HEK293 (cell line): ENCODE measurements around the gene AGO3.

ENCODE experiments used
- CTCF ChIA-PET: fragments of 350-600 bp; formaldehyde crosslinking; extraction: SDS; loops from one replicate; lab custom pipeline; 2021; ENCODE audit warnings: antibody characterized with exemption; lab: Yijun Ruan, JAX
- POLR2A ChIA-PET: fragments of 300-600 bp; formaldehyde crosslinking; extraction: SDS; loops from one replicate; lab custom pipeline; 2020; ENCODE audit warnings: antibody characterized with exemption, inconsistent platforms; lab: Yijun Ruan, JAX
- H3K27ac ChIP-seq: fragments of 200-500 bp; sonication (Bioruptor generic); 2 replicates; pipeline ENCODE4 v1.5.1; 2014; ENCODE audit warnings: low read depth, low read length, control low read depth, inconsistent platforms; ENCODE audit errors: extremely low read depth
- H3K36me3 ChIP-seq, 2 experiments: fragments of 200-500 bp in 1 of 2; sonication (Bioruptor generic) in 1 of 2; 1 replicate in 1 of 2; 2 replicates in 1 of 2; pipeline ENCODE4 v1.5.1; 2014 to 2017; ENCODE audit warnings: inconsistent platforms in 2 of 2, low read length in 2 of 2; ENCODE audit not compliant: control insufficient read depth in 2 of 2, insufficient read depth in 1 of 2
- H3K4me1 ChIP-seq: fragments of 200-500 bp; sonication (Bioruptor generic); 2 replicates; pipeline ENCODE4 v1.5.1; 2014; ENCODE audit warnings: mild to moderate bottlenecking, low read length, inconsistent platforms; ENCODE audit not compliant: control insufficient read depth, insufficient read depth
- H3K4me3 ChIP-seq: 2 replicates; pipeline ENCODE4 v1.5.1; 2011; ENCODE audit warnings: low read depth, mild to moderate bottlenecking, control low read depth, low read length, moderate library complexity
- H3K9me3 ChIP-seq: fragments of 200-500 bp; sonication (Bioruptor generic); 2 replicates; pipeline ENCODE4 v1.5.1; 2014; ENCODE audit warnings: low read depth, low read length, inconsistent platforms; ENCODE audit not compliant: control insufficient read depth, insufficient read depth
- FEZF1 ChIP-seq: fragments of 450-650 bp; formaldehyde crosslinking; IDR thresholded peaks from 2 replicates; pipeline ENCODE4 v1.5.1; 2016; ENCODE audit warnings: missing biosample characterization, missing genetic modification characterization
- GLIS1 ChIP-seq: fragments of 450-650 bp; formaldehyde crosslinking; IDR thresholded peaks from 2 replicates; pipeline ENCODE4 v1.5.1; 2016; ENCODE audit warnings: missing biosample characterization, missing genetic modification characterization
- GLIS2 ChIP-seq: fragments of 450-650 bp; formaldehyde crosslinking; IDR thresholded peaks from 2 replicates; pipeline ENCODE4 v1.5.1; 2016; ENCODE audit warnings: missing biosample characterization, missing genetic modification characterization
- SCRT1 ChIP-seq: fragments of 450-650 bp; formaldehyde crosslinking; IDR thresholded peaks from 2 replicates; pipeline ENCODE4 v1.5.1; 2016; ENCODE audit warnings: missing biosample characterization, missing genetic modification characterization, borderline replicate concordance
- ZIC2 ChIP-seq: fragments of 450-650 bp; formaldehyde crosslinking; IDR thresholded peaks from 2 replicates; pipeline ENCODE4 v1.5.1; 2016; ENCODE audit warnings: missing biosample characterization, missing genetic modification characterization
- ZNF211 ChIP-seq: fragments of 450-650 bp; formaldehyde crosslinking; IDR thresholded peaks from 2 replicates; pipeline ENCODE4 v1.5.1; 2016; ENCODE audit warnings: low read depth, missing biosample characterization, missing genetic modification characterization
- ZNF23 ChIP-seq: fragments of 450-650 bp; formaldehyde crosslinking; IDR thresholded peaks from 2 replicates; pipeline ENCODE4 v1.5.1; 2016; ENCODE audit warnings: missing biosample characterization, missing genetic modification characterization, borderline replicate concordance
- ZNF416 ChIP-seq: fragments of 450-650 bp; formaldehyde crosslinking; IDR thresholded peaks from 2 replicates; pipeline ENCODE4 v1.5.1; 2016; ENCODE audit warnings: missing biosample characterization, missing genetic modification characterization
- ZNF48 ChIP-seq: fragments of 450-650 bp; formaldehyde crosslinking; IDR thresholded peaks from 2 replicates; pipeline ENCODE4 v1.5.1; 2016; ENCODE audit warnings: missing biosample characterization, missing genetic modification characterization
- ZNF549 ChIP-seq: fragments of 450-650 bp; IDR thresholded peaks from 2 replicates; pipeline ENCODE4 v1.5.1; 2018; ENCODE audit warnings: missing biosample characterization, missing genetic modification characterization, mild to moderate bottlenecking, inconsistent platforms, moderate library complexity
- ZNF677 ChIP-seq: fragments of 450-650 bp; IDR thresholded peaks from 2 replicates; pipeline ENCODE4 v1.5.0; 2018; ENCODE audit warnings: missing biosample characterization, mild to moderate bottlenecking, missing genetic modification characterization, moderate library complexity
- TF ChIP-seq, protein P1 (sequence below): fragments of 450-650 bp; formaldehyde crosslinking; optimal IDR thresholded peaks from 2 replicates; pipeline ENCODE3; 2016; ENCODE audit warnings: missing biosample characterization, mild to moderate bottlenecking, missing genetic modification characterization
- TF ChIP-seq, protein P2 (sequence below): sonication (generic); formaldehyde crosslinking; IDR thresholded peaks from 2 replicates; pipeline ENCODE4 v1.8.1; 2022; ENCODE audit warnings: mild to moderate bottlenecking, moderate library complexity, missing genetic modification reagents
- TF ChIP-seq, protein P3 (sequence below): fragments of 450-650 bp; formaldehyde crosslinking; IDR thresholded peaks from 2 replicates; pipeline ENCODE4 v1.5.1; 2017; ENCODE audit warnings: missing biosample characterization, missing genetic modification characterization
- TF ChIP-seq, protein P4 (sequence below): fragments of 450-650 bp; formaldehyde crosslinking; IDR thresholded peaks from 2 replicates; pipeline ENCODE4 v1.5.1; 2016; ENCODE audit warnings: missing biosample characterization, missing genetic modification characterization

Gene AGO3

DNA sequence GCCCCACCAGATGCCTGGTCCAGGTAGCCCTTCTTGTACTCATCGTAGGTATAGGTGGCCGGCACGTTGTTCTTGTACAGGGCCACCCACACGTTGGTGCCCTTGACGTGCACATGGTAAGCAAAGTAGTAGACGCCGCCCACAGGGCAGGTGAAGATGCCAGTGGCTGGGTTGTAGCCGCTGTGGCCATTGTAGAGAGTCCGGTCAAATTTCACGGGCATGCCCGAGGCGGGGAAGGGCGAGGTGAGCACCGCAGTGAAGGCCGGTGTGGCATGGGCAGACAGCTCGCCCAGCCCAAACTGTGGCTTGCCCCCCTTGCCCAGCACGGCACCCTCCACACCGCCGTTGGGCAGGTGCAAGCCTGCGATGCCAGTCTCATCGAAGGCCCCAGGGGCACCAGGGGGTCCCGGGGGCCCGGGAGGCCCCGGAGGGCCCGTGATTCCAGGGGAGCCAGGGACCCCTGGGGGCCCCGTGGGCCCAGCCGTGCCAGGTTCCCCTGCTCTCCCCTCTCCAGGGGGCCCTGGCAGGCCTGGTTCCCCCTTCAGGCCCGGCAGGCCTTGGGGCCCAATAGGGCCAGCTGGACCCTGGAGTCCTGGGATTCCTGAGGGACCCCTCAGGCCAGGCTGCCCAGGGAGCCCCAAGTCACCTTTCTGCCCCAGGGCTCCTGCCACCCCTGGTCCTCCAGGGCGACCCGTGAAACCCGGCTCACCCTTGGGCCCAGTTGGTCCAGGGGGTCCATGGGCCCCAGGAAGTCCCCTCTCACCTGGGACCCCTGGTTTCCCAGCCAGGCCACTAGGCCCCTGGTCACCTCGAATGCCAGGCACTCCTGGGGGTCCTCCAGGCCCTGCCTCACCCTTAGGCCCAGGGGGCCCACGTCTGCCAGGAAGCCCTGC is 167.0 kb downstream of the AGO3 start:
- no peak for TF ChIP-seq ZNF416 (tag by site-specific recombination)
- TF ChIP-seq ZNF23 (tag by site-specific recombination), result no peak
- no peak for TF ChIP-seq ZNF549 (tag by site-specific recombination)
- no peak for TF ChIP-seq FEZF1
- TF ChIP-seq SCRT1, result no peak
- no peak for TF ChIP-seq ZNF211 (tag by site-specific recombination)
- TF ChIP-seq, protein P1, sequence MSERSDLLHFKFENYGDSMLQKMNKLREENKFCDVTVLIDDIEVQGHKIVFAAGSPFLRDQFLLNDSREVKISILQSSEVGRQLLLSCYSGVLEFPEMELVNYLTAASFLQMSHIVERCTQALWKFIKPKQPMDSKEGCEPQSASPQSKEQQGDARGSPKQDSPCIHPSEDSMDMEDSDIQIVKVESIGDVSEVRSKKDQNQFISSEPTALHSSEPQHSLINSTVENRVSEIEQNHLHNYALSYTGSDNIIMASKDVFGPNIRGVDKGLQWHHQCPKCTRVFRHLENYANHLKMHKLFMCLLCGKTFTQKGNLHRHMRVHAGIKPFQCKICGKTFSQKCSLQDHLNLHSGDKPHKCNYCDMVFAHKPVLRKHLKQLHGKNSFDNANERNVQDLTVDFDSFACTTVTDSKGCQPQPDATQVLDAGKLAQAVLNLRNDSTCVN (tag by site-specific recombination), result no peak
- TF ChIP-seq, protein P2, sequence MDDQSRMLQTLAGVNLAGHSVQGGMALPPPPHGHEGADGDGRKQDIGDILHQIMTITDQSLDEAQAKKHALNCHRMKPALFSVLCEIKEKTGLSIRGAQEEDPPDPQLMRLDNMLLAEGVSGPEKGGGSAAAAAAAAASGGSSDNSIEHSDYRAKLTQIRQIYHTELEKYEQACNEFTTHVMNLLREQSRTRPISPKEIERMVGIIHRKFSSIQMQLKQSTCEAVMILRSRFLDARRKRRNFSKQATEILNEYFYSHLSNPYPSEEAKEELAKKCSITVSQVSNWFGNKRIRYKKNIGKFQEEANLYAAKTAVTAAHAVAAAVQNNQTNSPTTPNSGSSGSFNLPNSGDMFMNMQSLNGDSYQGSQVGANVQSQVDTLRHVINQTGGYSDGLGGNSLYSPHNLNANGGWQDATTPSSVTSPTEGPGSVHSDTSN, result no peak
- TF ChIP-seq, protein P3, sequence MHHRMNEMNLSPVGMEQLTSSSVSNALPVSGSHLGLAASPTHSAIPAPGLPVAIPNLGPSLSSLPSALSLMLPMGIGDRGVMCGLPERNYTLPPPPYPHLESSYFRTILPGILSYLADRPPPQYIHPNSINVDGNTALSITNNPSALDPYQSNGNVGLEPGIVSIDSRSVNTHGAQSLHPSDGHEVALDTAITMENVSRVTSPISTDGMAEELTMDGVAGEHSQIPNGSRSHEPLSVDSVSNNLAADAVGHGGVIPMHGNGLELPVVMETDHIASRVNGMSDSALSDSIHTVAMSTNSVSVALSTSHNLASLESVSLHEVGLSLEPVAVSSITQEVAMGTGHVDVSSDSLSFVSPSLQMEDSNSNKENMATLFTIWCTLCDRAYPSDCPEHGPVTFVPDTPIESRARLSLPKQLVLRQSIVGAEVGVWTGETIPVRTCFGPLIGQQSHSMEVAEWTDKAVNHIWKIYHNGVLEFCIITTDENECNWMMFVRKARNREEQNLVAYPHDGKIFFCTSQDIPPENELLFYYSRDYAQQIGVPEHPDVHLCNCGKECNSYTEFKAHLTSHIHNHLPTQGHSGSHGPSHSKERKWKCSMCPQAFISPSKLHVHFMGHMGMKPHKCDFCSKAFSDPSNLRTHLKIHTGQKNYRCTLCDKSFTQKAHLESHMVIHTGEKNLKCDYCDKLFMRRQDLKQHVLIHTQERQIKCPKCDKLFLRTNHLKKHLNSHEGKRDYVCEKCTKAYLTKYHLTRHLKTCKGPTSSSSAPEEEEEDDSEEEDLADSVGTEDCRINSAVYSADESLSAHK (tag by site-specific recombination), result no peak
- no peak for TF ChIP-seq ZNF677 (tag by site-specific recombination)
- TF ChIP-seq ZNF48 (tag by site-specific recombination), result no peak
- POLR2A ChIA-PET, result interaction anchor here (1.0 to 1.4 kb wide), 3 partner anchors 35 to 166 kb away, joined by 3 to 7 read pairs (median 4); no protein-coding TSS in a partner anchor
- CTCF ChIA-PET, result interaction anchor here (1.1 to 11.1 kb wide), 3 partner anchors 9 to 91 kb away, joined by 4 to 156 read pairs (median 8); partner anchors contain the start of gene ADPRS
- no peaks in the 10 kb centered on the region for H3K9me3 ChIP-seq
- no peak overlapping the region for H3K27ac ChIP-seq
- H3K36me3 ChIP-seq, result peaks cover 0 to 41% of the 10 kb centered on the region in 2 experiments; a peak in 1 of 3 replicates
- no peak overlapping the region for H3K4me3 ChIP-seq
- H3K4me1 ChIP-seq, result no peaks in the 10 kb centered on the region

DNA sequence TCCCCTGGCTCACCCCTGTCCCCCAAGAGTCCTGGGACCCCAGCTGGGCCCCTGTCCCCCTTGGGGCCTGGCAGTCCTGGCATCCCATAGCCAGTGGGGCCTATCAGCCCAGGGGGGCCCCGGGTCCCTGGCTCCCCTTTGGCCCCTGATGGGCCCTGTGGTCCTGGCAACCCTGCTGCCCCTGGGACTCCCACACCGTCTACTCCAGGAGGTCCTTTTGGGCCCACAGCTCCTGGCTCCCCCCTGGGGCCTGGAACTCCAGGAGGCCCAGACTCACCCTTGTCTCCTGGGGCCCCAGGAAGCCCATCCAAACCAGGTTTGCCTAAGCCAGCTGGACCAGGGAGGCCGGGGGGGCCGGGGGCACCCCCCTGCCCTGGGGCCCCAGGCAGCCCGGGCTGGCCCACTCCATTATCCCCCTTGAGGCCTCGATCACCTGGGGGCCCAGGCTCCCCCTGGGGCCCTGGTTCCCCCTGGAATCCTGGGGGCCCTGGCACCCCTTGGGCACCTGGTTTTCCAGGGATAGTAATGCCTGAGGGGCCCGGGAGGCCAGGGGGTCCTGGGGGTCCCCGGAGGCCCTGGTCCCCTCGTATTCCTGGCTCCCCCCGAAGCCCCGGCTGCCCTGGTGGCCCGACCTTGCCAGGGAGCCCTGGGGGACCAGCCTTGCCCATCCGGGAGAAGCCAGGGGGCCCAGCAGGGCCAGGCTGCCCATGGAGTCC is 167.9 kb downstream of the AGO3 start:
- CTCF ChIA-PET, result interaction anchor here (0.6 to 11.1 kb wide), 3 partner anchors 16 to 90 kb away, joined by 4 to 156 read pairs (median 8); no protein-coding TSS in a partner anchor

More for the DNA sequence above, 167.9 kb downstream of the AGO3 start:
- TF ChIP-seq GLIS1 (tag by site-specific recombination) (peak; percentile 90), ZIC2 (peak; percentile 44), GLIS2 (0 out of 2 replicates have a peak, but pooled peaks have one; percentile 22)
- TF ChIP-seq, protein P4, sequence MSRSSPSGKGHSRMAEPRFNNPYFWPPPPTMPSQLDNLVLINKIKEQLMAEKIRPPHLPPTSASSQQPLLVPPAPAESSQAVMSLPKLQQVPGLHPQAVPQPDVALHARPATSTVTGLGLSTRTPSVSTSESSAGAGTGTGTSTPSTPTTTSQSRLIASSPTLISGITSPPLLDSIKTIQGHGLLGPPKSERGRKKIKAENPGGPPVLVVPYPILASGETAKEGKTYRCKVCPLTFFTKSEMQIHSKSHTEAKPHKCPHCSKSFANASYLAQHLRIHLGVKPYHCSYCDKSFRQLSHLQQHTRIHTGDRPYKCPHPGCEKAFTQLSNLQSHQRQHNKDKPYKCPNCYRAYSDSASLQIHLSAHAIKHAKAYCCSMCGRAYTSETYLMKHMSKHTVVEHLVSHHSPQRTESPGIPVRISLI (tag by site-specific recombination), result no peak
- TF ChIP-seq, all 188 proteins: peak for 3
- H3K4me3 ChIP-seq, result no peak overlapping the region
- POLR2A ChIA-PET, result no interaction called here
- no peaks in the 10 kb centered on the region for H3K4me1 ChIP-seq
- no peak overlapping the region for H3K27ac ChIP-seq
- H3K36me3 ChIP-seq, result peaks cover 0 to 32% of the 10 kb centered on the region in 2 experiments; a peak in 1 of 3 replicates
- no peaks in the 10 kb centered on the region for H3K9me3 ChIP-seq
